HepG2 (cell line): Measurements from ENCODE around the gene RAD51D. TPM values are rescaled to one million over a fixed set of nuclear protein-coding genes. Genes with fewer than 3 reads are reported as not detected.

ENCODE experiments used
- ATF7 ChIP-seq, 2 experiments: fragments of 450-650 bp in 1 of 2; sonication (generic) in 1 of 2; formaldehyde crosslinking in 1 of 2; IDR thresholded peaks; 2 replicates each; pipeline versions ENCODE4 v1.4.0 to v1.6.1; 2016 to 2020; ENCODE audit warnings: antibody characterized with exemption in 1 of 2, mild to moderate bottlenecking in 1 of 2, missing genetic modification reagents in 1 of 2
- CAMTA2 ChIP-seq: sonication (generic); formaldehyde crosslinking; IDR thresholded peaks from 2 replicates; pipeline ENCODE4 v1.4.0; 2020; ENCODE audit warnings: mild to moderate bottlenecking, missing genetic modification reagents, borderline replicate concordance
- ESRRA ChIP-seq: sonication (generic); formaldehyde crosslinking; IDR thresholded peaks from 2 replicates; pipeline ENCODE4 v1.5.1; 2020; ENCODE audit warnings: mild to moderate bottlenecking, low read depth, missing genetic modification reagents
- EZH2 ChIP-seq: conservative IDR thresholded peaks from 2 replicates; pipeline ENCODE4 v1.6.1; 2012; ENCODE audit warnings: mild to moderate bottlenecking, low read depth, low read length, moderate library complexity
- HOXA5 ChIP-seq: sonication (generic); formaldehyde crosslinking; IDR thresholded peaks from 2 replicates; pipeline ENCODE4 v1.4.0; 2020; ENCODE audit warnings: missing genetic modification reagents
- IKZF4 ChIP-seq: sonication (generic); formaldehyde crosslinking; IDR thresholded peaks from 2 replicates; pipeline ENCODE4 v1.5.1; 2020; ENCODE audit warnings: borderline replicate concordance, mild to moderate bottlenecking, low read depth, missing genetic modification reagents; ENCODE audit errors: not compliant biosample characterization
- KLF12 ChIP-seq: sonication (generic); formaldehyde crosslinking; IDR thresholded peaks from 2 replicates; pipeline ENCODE4 v1.4.0; 2020; ENCODE audit warnings: missing genetic modification reagents, borderline replicate concordance
- MAF1 ChIP-seq: sonication (generic); formaldehyde crosslinking; IDR thresholded peaks from 2 replicates; pipeline ENCODE4 v1.5.0; 2020; ENCODE audit warnings: missing genetic modification reagents, borderline replicate concordance
- NFYB ChIP-seq: sonication (generic); formaldehyde crosslinking; IDR thresholded peaks from 2 replicates; pipeline ENCODE4 v1.4.0; 2020; ENCODE audit warnings: missing genetic modification reagents
- NR2F2 ChIP-seq: IDR thresholded peaks from 2 replicates; pipeline ENCODE4 v1.6.1; 2012; ENCODE audit warnings: low read depth, inconsistent platforms, borderline replicate concordance
- RFXAP ChIP-seq: sonication (generic); formaldehyde crosslinking; IDR thresholded peaks from 2 replicates; pipeline ENCODE4 v1.4.0; 2020; ENCODE audit warnings: missing genetic modification reagents, borderline replicate concordance
- SIN3A ChIP-seq: IDR thresholded peaks from 2 replicates; pipeline ENCODE4 v1.6.1; 2011; ENCODE audit warnings: low read depth, mild to moderate bottlenecking, control low read depth, low read length, borderline replicate concordance
- SSRP1 ChIP-seq: IDR thresholded peaks from 2 replicates; pipeline ENCODE4 v1.6.1; 2016; ENCODE audit warnings: control low read depth
- ZBTB20 ChIP-seq: sonication (generic); formaldehyde crosslinking; IDR thresholded peaks from 2 replicates; pipeline ENCODE4 v1.8.1; 2023; ENCODE audit warnings: missing genetic modification reagents, low read depth, mild to moderate bottlenecking, borderline replicate concordance
- ZC3H4 ChIP-seq: sonication (generic); formaldehyde crosslinking; IDR thresholded peaks from 2 replicates; pipeline ENCODE4 v1.4.0; 2020; ENCODE audit warnings: missing genetic modification reagents, borderline replicate concordance
- ZFP41 ChIP-seq: sonication (generic); formaldehyde crosslinking; IDR thresholded peaks from 2 replicates; pipeline ENCODE4 v1.4.0; 2020; ENCODE audit warnings: mild to moderate bottlenecking, missing genetic modification reagents, borderline replicate concordance
- ZNF281 ChIP-seq: sonication (generic); formaldehyde crosslinking; IDR thresholded peaks from 2 replicates; pipeline ENCODE4 v1.4.0; 2020; ENCODE audit warnings: missing genetic modification reagents, borderline replicate concordance
- ZNF605 ChIP-seq: sonication (generic); formaldehyde crosslinking; IDR thresholded peaks from 2 replicates; pipeline ENCODE4 v1.8.0; 2022; ENCODE audit warnings: mild to moderate bottlenecking, missing genetic modification reagents
- ZNF616 ChIP-seq: sonication (generic); formaldehyde crosslinking; IDR thresholded peaks from 2 replicates; pipeline ENCODE4 v1.5.0; 2020; ENCODE audit warnings: low read depth, mild to moderate bottlenecking, missing genetic modification reagents
- polyA plus RNA-seq, 8 experiments: library from polyadenylated mRNA; depleted of rRNA in 3 of 8; stranded (reverse) in 7 of 8; unstranded in 1 of 8; fragments of >200 nt; fragmentation: Illumina TruSeq in 4 of 8; extraction: Trizol in 4 of 8; gene quantifications; 2 replicates each; pipeline versions ENCODE4 v1.2.1 to v1.2.3, GENCODE V29; 2011 to 2016; ENCODE audit warnings: low read depth in 4 of 8, missing spikeins in 1 of 8, mixed read lengths in 1 of 8; ENCODE audit not compliant: insufficient read depth in 1 of 8
- total RNA-seq, 5 experiments: library from RNA; depleted of rRNA; stranded (reverse); fragments of >200 nt; fragmentation: Illumina TruSeq; extraction: Trizol; gene quantifications; 2 replicates each; pipeline ENCODE4 v1.2.3, GENCODE V29; 2016; ENCODE audit warnings: low read depth in 1 of 5
- TF ChIP-seq, protein P1 (sequence below): sonication (generic); formaldehyde crosslinking; IDR thresholded peaks from 2 replicates; pipeline ENCODE4 v1.8.0; 2022; ENCODE audit warnings: low read depth, missing genetic modification reagents
- TF ChIP-seq, protein P2 (sequence below): IDR thresholded peaks from 2 replicates; pipeline ENCODE4 v1.6.1; 2016

RAD51D gene
- total and polyA plus RNA-seq, 2 of the 13 experiments (the other 11 are each of a cell fraction or from before 2014, with no cell fraction given), result 6.7 to 13.1 TPM

DNA sequence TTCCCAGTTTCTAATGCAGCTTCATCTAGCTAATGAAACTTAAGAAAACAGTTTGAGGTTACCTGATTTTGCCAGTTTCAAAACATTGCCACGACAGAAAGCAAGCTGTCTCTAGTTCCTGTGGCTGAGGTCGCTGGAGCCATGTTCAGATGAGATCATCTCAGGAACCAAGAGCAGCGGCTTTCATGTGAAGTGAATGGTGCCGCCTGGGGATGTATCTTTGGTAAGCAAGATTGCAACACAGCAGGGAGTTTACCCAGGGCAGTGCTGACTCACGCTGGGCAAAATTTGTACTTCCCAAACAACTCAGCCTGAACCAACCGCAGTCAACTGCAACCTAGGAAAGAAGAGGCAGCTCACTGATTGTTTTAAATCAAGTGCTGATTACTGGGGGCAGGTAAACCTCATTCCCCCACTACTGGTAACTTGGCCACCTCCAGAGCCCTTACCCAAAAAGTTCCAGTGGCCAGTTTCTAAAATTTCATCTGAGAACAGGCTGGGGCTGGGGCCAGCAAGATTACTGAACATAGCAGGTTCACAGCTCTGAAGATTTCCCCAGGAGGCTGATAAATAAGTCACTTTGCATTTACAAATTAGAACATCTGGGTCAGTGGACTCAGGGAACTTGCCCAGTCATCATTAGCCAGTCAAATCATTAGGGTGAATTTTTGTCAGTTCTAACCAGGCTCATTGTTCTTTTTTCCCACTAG is 56.0 kb downstream of the RAD51D start, which contains the start of gene RFFL (continued):
- TF ChIP-seq CAMTA2 (CRISPR knock-in tag), result no peak
- TF ChIP-seq ZBTB20 (CRISPR knock-in tag), result peak; percentile 75; the same call in 1 of the 2 replicates
- TF ChIP-seq KLF12 (CRISPR knock-in tag), result peak; percentile 76; the same call in 1 of the 2 replicates
- no peak for TF ChIP-seq ZC3H4
- 0 out of 2 replicates have a peak, but pooled peaks have one; percentile 62 for TF ChIP-seq ESRRA (CRISPR knock-in tag)
- no peak for TF ChIP-seq ZFP41 (CRISPR knock-in tag)
- no peak for TF ChIP-seq SIN3A
- peak; percentile 70 for TF ChIP-seq ATF7 (IDR thresholded peaks at IDR 0.05)
- peak; percentile 94 for TF ChIP-seq ATF7 (CRISPR knock-in tag; IDR thresholded peaks at IDR 0.05)
- TF ChIP-seq SSRP1 (CRISPR knock-in tag), result no peak
- TF ChIP-seq ZNF616 (CRISPR knock-in tag), result no peak
- peak; percentile 64; the same call in 1 of the 2 replicates for TF ChIP-seq NR2F2
- TF ChIP-seq, protein P1, sequence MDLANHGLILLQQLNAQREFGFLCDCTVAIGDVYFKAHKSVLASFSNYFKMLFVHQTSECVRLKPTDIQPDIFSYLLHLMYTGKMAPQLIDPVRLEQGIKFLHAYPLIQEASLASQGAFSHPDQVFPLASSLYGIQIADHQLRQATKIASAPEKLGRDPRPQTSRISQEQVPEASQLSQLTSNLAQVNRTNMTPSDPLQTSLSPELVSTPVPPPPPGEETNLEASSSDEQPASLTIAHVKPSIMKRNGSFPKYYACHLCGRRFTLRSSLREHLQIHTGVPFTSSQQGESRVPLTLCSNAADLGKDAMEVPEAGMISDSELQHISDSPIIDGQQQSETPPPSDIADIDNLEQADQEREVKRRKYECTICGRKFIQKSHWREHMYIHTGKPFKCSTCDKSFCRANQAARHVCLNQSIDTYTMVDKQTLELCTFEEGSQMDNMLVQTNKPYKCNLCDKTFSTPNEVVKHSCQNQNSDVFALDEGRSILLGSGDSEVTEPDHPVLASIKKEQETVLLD (CRISPR knock-in tag), result no peak
- peak; percentile 75 for TF ChIP-seq ZNF605 (CRISPR knock-in tag)
- no peak for TF ChIP-seq MAF1
- TF ChIP-seq RFXAP (CRISPR knock-in tag), result peak; percentile 85; the same call in 1 of the 2 replicates
- no peak for TF ChIP-seq EZH2
- peak; percentile 23; the same call in 1 of the 2 replicates for TF ChIP-seq ZNF281 (CRISPR knock-in tag)
- peak; percentile 87 for TF ChIP-seq HOXA5 (CRISPR knock-in tag)
- TF ChIP-seq IKZF4, result no peak
- no peak for TF ChIP-seq NFYB (CRISPR knock-in tag)
- TF ChIP-seq, protein P2, sequence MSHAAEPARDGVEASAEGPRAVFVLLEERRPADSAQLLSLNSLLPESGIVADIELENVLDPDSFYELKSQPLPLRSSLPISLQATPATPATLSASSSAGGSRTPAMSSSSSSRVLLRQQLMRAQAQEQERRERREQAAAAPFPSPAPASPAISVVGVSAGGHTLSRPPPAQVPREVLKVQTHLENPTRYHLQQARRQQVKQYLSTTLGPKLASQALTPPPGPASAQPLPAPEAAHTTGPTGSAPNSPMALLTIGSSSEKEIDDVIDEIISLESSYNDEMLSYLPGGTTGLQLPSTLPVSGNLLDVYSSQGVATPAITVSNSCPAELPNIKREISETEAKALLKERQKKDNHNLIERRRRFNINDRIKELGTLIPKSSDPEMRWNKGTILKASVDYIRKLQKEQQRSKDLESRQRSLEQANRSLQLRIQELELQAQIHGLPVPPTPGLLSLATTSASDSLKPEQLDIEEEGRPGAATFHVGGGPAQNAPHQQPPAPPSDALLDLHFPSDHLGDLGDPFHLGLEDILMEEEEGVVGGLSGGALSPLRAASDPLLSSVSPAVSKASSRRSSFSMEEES (CRISPR knock-in tag), result peak; percentile 40; the same call in 1 of the 2 replicates
